ENCODE results near the gene CPM.
"Not testable (repeated sequence)": the region's sequence is repeated elsewhere in the genome, so short reads cannot be mapped to it uniquely, and the experiment has no call there.

GRCh38 chr12:68802372-68802745 lies 130.6 kb downstream of the CPM start:
- not testable (repeated sequence) for TF ChIP-seq CTCF (conservative IDR thresholded peaks at IDR 0.05; ENCODE audit: low read length); EZH2phosphoT487 (IDR thresholded peaks at IDR 0.05; ENCODE audit: borderline replicate concordance)

Data from Loucy (cell line).